Measurements from ENCODE around the gene NFS1.

NFS1 gene

GRCh38 chr20:35729836-35730582, 30.9 kb upstream of the NFS1 start:
- Histone ChIP-seq H4K20me1 (ENCODE audit: low read depth, low read length) (peaks cover 73% of the 10 kb centered on the region), H3K4me3 (ENCODE audit: insufficient read depth, low read length, poor library complexity, severe bottlenecking) (no peak overlapping the region), H3K79me2 (ENCODE audit: insufficient read depth, low read length) (peaks cover 90% of the 10 kb centered on the region), H3K9me3 (ENCODE audit: insufficient read depth, low read length) (no peaks in the 10 kb centered on the region), H3K27ac (ENCODE audit: low read depth, low read length) (no peak overlapping the region), H3K9ac (ENCODE audit: low read length) (no peak overlapping the region), H2AFZ (ENCODE audit: low read depth, low read length, severe bottlenecking) (no peak overlapping the region), H3K27me3 (ENCODE audit: low read length) (no peaks in the 10 kb centered on the region), H3K4me2 (ENCODE audit: low read depth, low read length, poor library complexity, severe bottlenecking) (no peak overlapping the region), H3K36me3 (ENCODE audit: low read length) (peaks cover 79% of the 10 kb centered on the region), H3K9me2 (replicated peaks; ENCODE audit: insufficient read depth, low read length) (no peaks in the 10 kb centered on the region), H3F3A (ENCODE audit: insufficient read depth) (peaks cover 63% of the 10 kb centered on the region)
- no peak for TF ChIP-seq CTCF (IDR thresholded peaks at IDR 0.05; ENCODE audit: insufficient read depth, low read length, poor library complexity, severe bottlenecking)
- TF ChIP-seq EZH2phosphoT487 (conservative IDR thresholded peaks at IDR 0.05; ENCODE audit: low read length), result no peak

- peaks cover 78% of the 10 kb centered on the region for H3K36me3 ChIP-seq (ENCODE audit: low read length)
- H4K20me1 ChIP-seq (ENCODE audit: low read depth, low read length), result peaks cover 72% of the 10 kb centered on the region
These were observed 30.2 kb upstream of the NFS1 start for GRCh38 chr20:35729283-35729807.

GRCh38 chr20:35726842-35727711, 27.9 kb upstream of the NFS1 start:
- Histone ChIP-seq H3K9me3 (ENCODE audit: insufficient read depth, low read length) (no peaks in the 10 kb centered on the region), H3K4me3 (ENCODE audit: insufficient read depth, low read length, poor library complexity, severe bottlenecking) (no peak overlapping the region), H3F3A (ENCODE audit: insufficient read depth) (peaks cover 57% of the 10 kb centered on the region), H3K36me3 (ENCODE audit: low read length) (peaks cover 73% of the 10 kb centered on the region), H2AFZ (ENCODE audit: low read depth, low read length, severe bottlenecking) (no peak overlapping the region), H3K9me2 (replicated peaks; ENCODE audit: insufficient read depth, low read length) (no peaks in the 10 kb centered on the region), H3K27ac (ENCODE audit: low read depth, low read length) (no peak overlapping the region), H3K27me3 (ENCODE audit: low read length) (no peaks in the 10 kb centered on the region), H4K20me1 (ENCODE audit: low read depth, low read length) (peaks cover 62% of the 10 kb centered on the region), H3K9ac (ENCODE audit: low read length) (no peak overlapping the region), H3K4me2 (ENCODE audit: low read depth, low read length, poor library complexity, severe bottlenecking) (no peak overlapping the region), H3K79me2 (ENCODE audit: insufficient read depth, low read length) (peaks cover 87% of the 10 kb centered on the region)
- TF ChIP-seq CTCF (IDR thresholded peaks at IDR 0.05; ENCODE audit: insufficient read depth, low read length, poor library complexity, severe bottlenecking), result no peak
- TF ChIP-seq EZH2phosphoT487 (conservative IDR thresholded peaks at IDR 0.05; ENCODE audit: low read length), result no peak

More at GRCh38 chr20:35729283-35729807, 30.2 kb upstream of the NFS1 start:
- H3K79me2 ChIP-seq (ENCODE audit: insufficient read depth, low read length), result peaks cover 90% of the 10 kb centered on the region
- H3K9me2 ChIP-seq (replicated peaks; ENCODE audit: insufficient read depth, low read length), result no peaks in the 10 kb centered on the region
- H3K4me3 ChIP-seq (ENCODE audit: insufficient read depth, low read length, poor library complexity, severe bottlenecking), result no peak overlapping the region
- H3F3A ChIP-seq (ENCODE audit: insufficient read depth), result peaks cover 59% of the 10 kb centered on the region
- H2AFZ ChIP-seq (ENCODE audit: low read depth, low read length, severe bottlenecking), result no peak overlapping the region
- no peak overlapping the region for H3K9ac ChIP-seq (ENCODE audit: low read length)
- H3K27me3 ChIP-seq (ENCODE audit: low read length), result no peaks in the 10 kb centered on the region
- no peaks in the 10 kb centered on the region for H3K9me3 ChIP-seq (ENCODE audit: insufficient read depth, low read length)
- TF ChIP-seq EZH2phosphoT487 (conservative IDR thresholded peaks at IDR 0.05; ENCODE audit: low read length) (no peak), CTCF (IDR thresholded peaks at IDR 0.05; ENCODE audit: insufficient read depth, low read length, poor library complexity, severe bottlenecking) (no peak)
- H3K27ac ChIP-seq (ENCODE audit: low read depth, low read length), result no peak overlapping the region
- no peak overlapping the region for H3K4me2 ChIP-seq (ENCODE audit: low read depth, low read length, poor library complexity, severe bottlenecking)
